H9 (cell line): ENCODE measurements around the gene MAPK8. TPM values are rescaled to one million over a fixed set of nuclear protein-coding genes. Genes with fewer than 3 reads are reported as not detected.

Source experiments
- DNase-seq: peaks from one replicate; pipeline ENCODE4 v3.0.0-alpha.2; 2017
- H2AFZ ChIP-seq: one replicate; pipeline ENCODE4 v1.6.1; 2013; ENCODE audit warnings: mild to moderate bottlenecking, low read length, control low read depth, moderate library complexity
- H2AK5ac ChIP-seq: 2 replicates; pipeline ENCODE4 v1.6.1; 2013; ENCODE audit warnings: low read length, control low read depth, mixed read lengths; ENCODE audit not compliant: insufficient read length
- H2BK120ac ChIP-seq: one replicate; pipeline ENCODE4 v1.6.1; 2013; ENCODE audit warnings: low read depth, mild to moderate bottlenecking, low read length, control low read depth, inconsistent platforms; ENCODE audit not compliant: poor library complexity, severe bottlenecking
- H2BK12ac ChIP-seq: 2 replicates; pipeline ENCODE4 v1.6.1; 2013; ENCODE audit warnings: low read length, control low read depth, mixed read lengths, low read depth; ENCODE audit not compliant: insufficient read length
- H2BK15ac ChIP-seq: 2 replicates; pipeline ENCODE4 v1.6.1; 2013; ENCODE audit warnings: low read depth, low read length, control low read depth
- H2BK20ac ChIP-seq: one replicate; pipeline ENCODE4 v1.6.1; 2013; ENCODE audit warnings: low read depth, mild to moderate bottlenecking, low read length, control low read depth, inconsistent platforms; ENCODE audit not compliant: poor library complexity, severe bottlenecking
- H2BK5ac ChIP-seq: 2 replicates; pipeline ENCODE4 v1.6.1; 2013; ENCODE audit warnings: low read length, control low read depth, mixed read lengths; ENCODE audit not compliant: insufficient read length
- H3K14ac ChIP-seq: 2 replicates; pipeline ENCODE4 v1.6.1; 2013; ENCODE audit warnings: low read length, control low read depth; ENCODE audit not compliant: insufficient read depth
- H3K18ac ChIP-seq: 2 replicates; pipeline ENCODE4 v1.6.1; 2013; ENCODE audit warnings: low read depth, mild to moderate bottlenecking, mixed read lengths, low read length, control low read depth; ENCODE audit not compliant: insufficient read length
- H3K23ac ChIP-seq: 2 replicates; pipeline ENCODE4 v1.6.1; 2013; ENCODE audit warnings: low read length, control low read depth, mixed read lengths, low read depth; ENCODE audit not compliant: insufficient read length
- H3K23me2 ChIP-seq: 2 replicates; pipeline ENCODE4 v1.6.1; 2013; ENCODE audit warnings: low read depth, mild to moderate bottlenecking, mixed read lengths, low read length, control low read depth; ENCODE audit not compliant: insufficient read length, poor library complexity, severe bottlenecking
- H3K27ac ChIP-seq: 2 replicates; pipeline ENCODE4 v1.5.1; 2013; ENCODE audit warnings: low read length, control low read depth, mixed read lengths, low read depth; ENCODE audit not compliant: insufficient read length
- H3K27me3 ChIP-seq: 2 replicates; pipeline ENCODE4 v1.6.1; 2013; ENCODE audit warnings: low read length, control low read depth, inconsistent platforms; ENCODE audit not compliant: insufficient read depth
- H3K4ac ChIP-seq: 2 replicates; pipeline ENCODE4 v1.6.1; 2013; ENCODE audit warnings: low read depth, mild to moderate bottlenecking, control low read depth, inconsistent platforms, low read length, moderate library complexity
- H3K4me1 ChIP-seq: 2 replicates; pipeline ENCODE4 v1.6.1; 2013; ENCODE audit warnings: low read length, control low read depth, inconsistent platforms; ENCODE audit not compliant: insufficient read depth
- H3K4me2 ChIP-seq: 2 replicates; pipeline ENCODE4 v1.6.1; 2013; ENCODE audit warnings: low read length, control low read depth, mixed read lengths; ENCODE audit not compliant: insufficient read length, insufficient read depth
- H3K56ac ChIP-seq: 2 replicates; pipeline ENCODE4 v1.6.1; 2013; ENCODE audit warnings: low read depth, mild to moderate bottlenecking, mixed read lengths, low read length, control low read depth; ENCODE audit not compliant: insufficient read length
- H3K79me1 ChIP-seq: 2 replicates; pipeline ENCODE4 v1.6.1; 2013; ENCODE audit warnings: low read depth, mild to moderate bottlenecking, moderate library complexity, low read length, control low read depth, inconsistent platforms; ENCODE audit not compliant: insufficient read depth, poor library complexity, severe bottlenecking
- H3K79me2 ChIP-seq: 2 replicates; pipeline ENCODE4 v1.6.1; 2013; ENCODE audit warnings: low read length, control low read depth, inconsistent platforms; ENCODE audit not compliant: insufficient read depth
- H3K9ac ChIP-seq: 2 replicates; pipeline ENCODE4 v1.6.1; 2013; ENCODE audit warnings: low read length, control low read depth, mixed read lengths; ENCODE audit not compliant: insufficient read length; ENCODE audit errors: extremely low read depth
- H3K9me3 ChIP-seq: one replicate; pipeline ENCODE4 v1.6.1; 2013; ENCODE audit warnings: low read depth, low read length, inconsistent platforms; ENCODE audit not compliant: control insufficient read depth
- H3T11ph ChIP-seq: one replicate; pipeline ENCODE4 v1.6.1; 2013; ENCODE audit warnings: mild to moderate bottlenecking, low read length, control low read depth, inconsistent platforms
- H4K20me1 ChIP-seq: one replicate; pipeline ENCODE4 v1.6.1; 2013; ENCODE audit not compliant: control insufficient read depth, insufficient read length, insufficient read depth
- H4K5ac ChIP-seq: 2 replicates; pipeline ENCODE4 v1.6.1; 2013; ENCODE audit warnings: low read depth, mild to moderate bottlenecking, mixed read lengths, low read length, control low read depth; ENCODE audit not compliant: insufficient read length
- H4K8ac ChIP-seq: replicated peaks from 2 replicates; pipeline ENCODE4 v1.6.1; 2013; ENCODE audit warnings: low read length, control low read depth, mixed read lengths, low read depth; ENCODE audit not compliant: insufficient read length
- H4K91ac ChIP-seq: 2 replicates; pipeline ENCODE4 v1.6.1; 2013; ENCODE audit warnings: low read depth, mild to moderate bottlenecking, moderate library complexity, mixed read lengths, low read length, control low read depth; ENCODE audit not compliant: insufficient read length
- H3K27ac Mint-ChIP-seq, 3 experiments: 2 replicates in 2 of 3; 3 replicates in 1 of 3; pipeline ENCODE4 v1.8.0; 2020 to 2021; ENCODE audit warnings: mixed read lengths in 3 of 3, mild to moderate bottlenecking in 1 of 3, moderate library complexity in 1 of 3
- H3K27me3 Mint-ChIP-seq: 2 replicates; pipeline ENCODE4 v1.8.0; 2021; ENCODE audit warnings: low read depth, mild to moderate bottlenecking, moderate library complexity, mixed read lengths
- H3K36me3 Mint-ChIP-seq, 3 experiments: 2 replicates in 2 of 3; 3 replicates in 1 of 3; pipeline ENCODE4 v1.8.0; 2020 to 2021; ENCODE audit warnings: low read depth in 3 of 3, mixed read lengths in 3 of 3; ENCODE audit not compliant: insufficient read depth in 1 of 3
- H3K4me1 Mint-ChIP-seq, 2 experiments: 2 replicates each; pipeline ENCODE4 v1.8.0; 2020; ENCODE audit warnings: mixed read lengths in 2 of 2
- H3K4me3 Mint-ChIP-seq, 2 experiments: 2 replicates in 1 of 2; 3 replicates in 1 of 2; pipeline ENCODE4 v1.8.0; 2020 to 2021; ENCODE audit warnings: mild to moderate bottlenecking in 2 of 2, mixed read lengths in 2 of 2, moderate library complexity in 1 of 2
- H3K9me3 Mint-ChIP-seq, 2 experiments: 2 replicates in 1 of 2; 3 replicates in 1 of 2; pipeline ENCODE4 v1.8.0; 2020; ENCODE audit warnings: mild to moderate bottlenecking in 2 of 2, mixed read lengths in 2 of 2, moderate library complexity in 1 of 2
- CTCF ChIP-seq: fragments of 200-600 bp; sonication (generic); conservative IDR thresholded peaks from 3 replicates; pipeline ENCODE4 v1.8.0; 2021; ENCODE audit warnings: antibody characterized with exemption, mild to moderate bottlenecking
- WGBS: extraction: QIAGEN DNeasy Blood & Tissue Kit; methylation state at CpG from one replicate; pipeline ENCODE4 v1.1.7; 2013; ENCODE audit warnings: missing lambda C conversion rate, low lambda C conversion rate, mixed read lengths; ENCODE audit not compliant: insufficient read length; ENCODE audit errors: extremely low coverage; 5-methylcytosine and 5-hydroxymethylcytosine counted together
- total RNA-seq: library from RNA; stranded (reverse); gene quantifications from 2 replicates; pipeline ENCODE4 v1.2.1, GENCODE V29; 2021

MAPK8 gene
- total RNA-seq, 1 experiment from 2014 or later = 52.0 TPM

DNA sequence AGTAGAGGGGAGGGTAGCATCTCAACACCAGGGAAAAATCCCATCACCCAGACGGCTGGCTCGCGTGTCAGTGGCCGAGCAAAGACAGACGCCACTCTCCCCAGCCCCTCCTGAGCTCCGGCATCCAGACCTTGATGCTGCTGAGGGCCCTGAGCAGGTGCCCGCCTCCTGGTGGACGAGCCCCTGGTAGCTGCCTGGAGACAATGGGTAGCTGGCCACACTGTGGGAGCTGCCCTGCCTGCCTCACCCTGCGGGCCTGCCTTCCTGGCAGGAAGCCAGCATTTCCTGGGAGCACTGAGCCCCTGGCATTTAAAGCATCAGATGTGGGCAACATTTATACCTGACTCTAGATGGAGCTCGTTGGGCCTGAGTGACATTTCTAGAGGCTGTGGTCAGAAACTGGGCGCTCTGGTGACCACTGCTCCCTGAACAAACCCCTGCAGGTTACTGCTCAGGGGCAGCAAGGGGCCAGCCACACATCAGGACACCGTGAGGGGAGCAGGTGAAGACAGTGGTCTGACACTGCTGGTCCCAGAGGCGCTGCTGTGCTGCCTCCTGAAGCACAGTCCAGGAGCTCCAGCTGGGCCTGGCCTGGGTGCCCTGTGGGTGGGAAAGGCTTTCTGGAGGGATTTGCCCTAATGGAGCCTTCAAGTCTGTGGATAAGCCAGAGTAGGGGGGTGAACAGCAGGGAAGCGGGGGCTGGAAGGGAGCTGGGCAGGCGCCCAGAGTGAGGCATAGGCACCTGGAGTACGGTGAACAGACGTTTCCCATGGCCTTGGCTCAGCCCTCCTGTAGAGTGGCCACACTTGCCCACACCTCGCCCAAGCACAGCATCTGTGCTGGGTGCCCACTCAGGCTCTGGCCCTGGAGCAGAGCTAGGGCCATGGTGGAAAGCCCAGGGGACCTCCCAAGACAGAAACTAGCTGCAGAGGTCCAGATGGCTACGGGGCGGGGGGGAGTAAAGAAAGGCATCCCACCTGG, 138.7 kb downstream of the MAPK8 start:
- no peaks in the 10 kb centered on the region for H4K20me1 ChIP-seq
- H3K4ac ChIP-seq = no peak overlapping the region
- Mint-ChIP-seq H3K4me3 (peak overlapping the region in 1 of 2 experiments; percentile 41; a peak in 1 of 5 replicates), H3K9me3 (no peaks in the 10 kb centered on the region), H3K27ac (peak overlapping the region; percentile 49 to 79 (median 68); a peak in 4 of 7 replicates), H3K36me3 (peaks cover 2 to 7% (median 2%) of the 10 kb centered on the region in 3 experiments; a peak in 5 of 7 replicates), H3K4me1 (peaks cover 22 to 23% of the 10 kb centered on the region in 2 experiments), H3K27me3 (no peaks in the 10 kb centered on the region)
- H2BK120ac ChIP-seq = no peak overlapping the region
- no peaks in the 10 kb centered on the region for H3K79me2 ChIP-seq
- H3K56ac ChIP-seq = no peak overlapping the region
- no peak overlapping the region for H2BK20ac ChIP-seq
- no peaks in the 10 kb centered on the region for H3K4me1 ChIP-seq
- H2BK5ac ChIP-seq = no peak overlapping the region
- no CpG with 5 or more reads among the region's 20 CpGs for WGBS
- H3K4me2 ChIP-seq = no peak overlapping the region
- H3K14ac ChIP-seq = no peak overlapping the region
- H3K9ac ChIP-seq = no peak overlapping the region
- H3T11ph ChIP-seq = no peak overlapping the region
- no peaks in the 10 kb centered on the region for H3K23me2 ChIP-seq
- H2BK15ac ChIP-seq = no peak overlapping the region
- no peak overlapping the region for H4K8ac ChIP-seq
- TF ChIP-seq CTCF = peak; percentile 32; the same call in 2 of the 3 replicates
- no peak overlapping the region for H4K91ac ChIP-seq
- H2BK12ac ChIP-seq = no peak overlapping the region
- no peak overlapping the region for H2AFZ ChIP-seq
- DNase-seq = peak; percentile 61
- no peak overlapping the region for H3K18ac ChIP-seq
- no peak overlapping the region for H3K23ac ChIP-seq
- H3K27me3 ChIP-seq = no peaks in the 10 kb centered on the region
- no peaks in the 10 kb centered on the region for H3K79me1 ChIP-seq
- no peaks in the 10 kb centered on the region for H3K9me3 ChIP-seq
- H3K27ac ChIP-seq = no peak overlapping the region
- no peak overlapping the region for H4K5ac ChIP-seq
- H2AK5ac ChIP-seq = no peak overlapping the region
